Muscle of leg (tissue), 11 donors: ENCODE results near the gene OLFML1. TPM values are rescaled to one million over a fixed set of nuclear protein-coding genes. Genes with fewer than 3 reads are reported as not detected.

Experiments
- DNase-seq: peaks from one replicate; pipeline ENCODE4 v3.0.0; 2013
- H3K27ac ChIP-seq: one replicate; pipeline ENCODE4 v1.5.1; 2013; ENCODE audit warnings: mild to moderate bottlenecking, low read length, control low read depth
- H3K27me3 ChIP-seq: one replicate; pipeline ENCODE4 v1.6.1; 2013; ENCODE audit warnings: low read length; ENCODE audit not compliant: control insufficient read depth, insufficient read depth
- H3K36me3 ChIP-seq: one replicate; pipeline ENCODE4 v1.6.1; 2013; ENCODE audit warnings: low read length; ENCODE audit not compliant: control insufficient read depth, insufficient read depth
- H3K4me1 ChIP-seq: one replicate; pipeline ENCODE4 v1.6.1; 2013; ENCODE audit warnings: low read length; ENCODE audit not compliant: control insufficient read depth, insufficient read depth
- H3K4me3 ChIP-seq: one replicate; pipeline ENCODE4 v1.5.1; 2013; ENCODE audit warnings: low read length, control low read depth
- H3K9me3 ChIP-seq: replicated peaks from 2 replicates; pipeline ENCODE4 v1.6.1; 2013; ENCODE audit warnings: low read depth, low read length; ENCODE audit not compliant: control insufficient read depth
- WGBS: methylation state at CpG from one replicate; pipeline ENCODE4 v1.1.5; 2013; ENCODE audit warnings: missing lambda C conversion rate; ENCODE audit not compliant: insufficient coverage; 5-methylcytosine and 5-hydroxymethylcytosine counted together
- polyA plus RNA-seq, 8 donors: library from polyadenylated mRNA; unstranded; fragments of 120-200 nt; gene quantifications; one replicate each; pipeline versions ENCODE4 v1.2.1 to v1.2.3, GENCODE V29; 2013; ENCODE audit warnings: inconsistent platforms in 1 of 8, low replicate concordance in 1 of 8; ENCODE audit not compliant: insufficient read length in 8 of 8, insufficient read depth in 1 of 8
- total RNA-seq: library from RNA; stranded (reverse); fragments of 120-200 nt; gene quantifications from one replicate; pipeline ENCODE4 v1.2.4, GENCODE V29; 2013

OLFML1 gene
- total and polyA plus RNA-seq, 9 donors = 33.1 to 70.5 (median 41.9) TPM

GRCh38 chr11:7538031-7538430 is 52.7 kb downstream of the OLFML1 start:
- Histone ChIP-seq H3K9me3 (no peaks in the 10 kb centered on the region), H3K36me3 (no peaks in the 10 kb centered on the region), H3K4me1 (peaks cover 3% of the 10 kb centered on the region), H3K4me3 (no peak overlapping the region), H3K27me3 (peaks cover 2% of the 10 kb centered on the region), H3K27ac (no peak overlapping the region)
- WGBS = 70% methylated on average over 3 of the region's 8 CpGs
- DNase-seq = peak; percentile 29

GRCh38 chr11:7538466-7539454 is 53.5 kb downstream of the OLFML1 start:
- Histone ChIP-seq H3K36me3 (no peaks in the 10 kb centered on the region), H3K27ac (no peak overlapping the region), H3K4me1 (peaks cover 10% of the 10 kb centered on the region), H3K27me3 (peaks cover 2% of the 10 kb centered on the region), H3K9me3 (no peaks in the 10 kb centered on the region), H3K4me3 (no peak overlapping the region)
- WGBS = 68% methylated on average over 6 of the region's 12 CpGs
- DNase-seq = no peak

GRCh38 chr11:7540830-7541555 is 55.7 kb downstream of the OLFML1 start:
- peaks cover 8% of the 10 kb centered on the region for H3K4me1 ChIP-seq
- no peaks in the 10 kb centered on the region for H3K9me3 ChIP-seq
- peaks cover 2% of the 10 kb centered on the region for H3K27me3 ChIP-seq
- no peak overlapping the region for H3K27ac ChIP-seq
- no peak for DNase-seq
- H3K36me3 ChIP-seq = no peaks in the 10 kb centered on the region
- H3K4me3 ChIP-seq = no peak overlapping the region
- 81% methylated on average over 5 of the region's 8 CpGs for WGBS

GRCh38 chr11:7543302-7543701 is 58.0 kb downstream of the OLFML1 start:
- DNase-seq = peak; percentile 43
- Histone ChIP-seq H3K4me3 (no peak overlapping the region), H3K36me3 (no peaks in the 10 kb centered on the region), H3K27me3 (no peaks in the 10 kb centered on the region), H3K9me3 (no peaks in the 10 kb centered on the region), H3K27ac (no peak overlapping the region), H3K4me1 (peaks cover 8% of the 10 kb centered on the region)
- WGBS = no CpG with 5 or more reads among the region's 1 CpG

GRCh38 chr11:7544021-7544420 is 58.7 kb downstream of the OLFML1 start:
- 100% methylated on average over 2 of the region's 3 CpGs for WGBS
- Histone ChIP-seq H3K36me3 (no peaks in the 10 kb centered on the region), H3K4me1 (peaks cover 8% of the 10 kb centered on the region), H3K4me3 (no peak overlapping the region), H3K27ac (no peak overlapping the region), H3K27me3 (no peaks in the 10 kb centered on the region), H3K9me3 (no peaks in the 10 kb centered on the region)
- no peak for DNase-seq

GRCh38 chr11:7545611-7546010 is 60.3 kb downstream of the OLFML1 start:
- Histone ChIP-seq H3K9me3 (no peaks in the 10 kb centered on the region), H3K27ac (no peak overlapping the region), H3K36me3 (no peaks in the 10 kb centered on the region), H3K27me3 (no peaks in the 10 kb centered on the region), H3K4me1 (peaks cover 8% of the 10 kb centered on the region), H3K4me3 (no peak overlapping the region)
- DNase-seq = no peak
- no CpG with 5 or more reads among the region's 4 CpGs for WGBS

- DNase-seq = no peak
- Histone ChIP-seq H3K4me3 (no peak overlapping the region), H3K27ac (no peak overlapping the region), H3K9me3 (no peaks in the 10 kb centered on the region), H3K27me3 (no peaks in the 10 kb centered on the region), H3K36me3 (no peaks in the 10 kb centered on the region), H3K4me1 (peaks cover 8% of the 10 kb centered on the region)
- WGBS = 81% methylated on average over 3 of the region's 3 CpGs
Measured at GRCh38 chr11:7546324-7546791, 61.1 kb downstream of the OLFML1 start.

- WGBS = 76% methylated on average over 3 of the region's 4 CpGs
Measured at GRCh38 chr11:7547687-7548086, 62.4 kb downstream of the OLFML1 start.

GRCh38 chr11:7548659-7549274 is 63.5 kb downstream of the OLFML1 start:
- H3K27me3 ChIP-seq = no peaks in the 10 kb centered on the region
- H3K4me3 ChIP-seq = no peak overlapping the region
- DNase-seq = no peak
- H3K9me3 ChIP-seq = no peaks in the 10 kb centered on the region
- no peak overlapping the region for H3K27ac ChIP-seq
- WGBS = 56% methylated on average over 5 of the region's 7 CpGs
- H3K36me3 ChIP-seq = no peaks in the 10 kb centered on the region
- H3K4me1 ChIP-seq = peaks cover under 1% of the 10 kb centered on the region

More at GRCh38 chr11:7547687-7548086, 62.4 kb downstream of the OLFML1 start:
- DNase-seq = no peak
- H3K36me3 ChIP-seq = no peaks in the 10 kb centered on the region
- H3K27me3 ChIP-seq = no peaks in the 10 kb centered on the region
- H3K4me3 ChIP-seq = no peak overlapping the region
- peaks cover 8% of the 10 kb centered on the region for H3K4me1 ChIP-seq
- H3K27ac ChIP-seq = no peak overlapping the region
- no peaks in the 10 kb centered on the region for H3K9me3 ChIP-seq

GRCh38 chr11:7549681-7550080 is 64.4 kb downstream of the OLFML1 start:
- Histone ChIP-seq H3K4me3 (no peak overlapping the region), H3K27me3 (no peaks in the 10 kb centered on the region), H3K9me3 (no peaks in the 10 kb centered on the region), H3K27ac (no peak overlapping the region), H3K36me3 (no peaks in the 10 kb centered on the region), H3K4me1 (no peaks in the 10 kb centered on the region)
- 100% methylated on average over 1 of the region's 4 CpGs for WGBS
- DNase-seq = no peak
